Skeletal muscle tissue (tissue), 4 donors: ENCODE results near the gene TMEM63C. TPM values are rescaled to one million over a fixed set of nuclear protein-coding genes. Genes with fewer than 3 reads are reported as not detected.

ENCODE experiments used
- H3K27ac ChIP-seq: one replicate; pipeline ENCODE4 v1.7.0; 2013; ENCODE audit warnings: mild to moderate bottlenecking, low read depth, low read length, inconsistent platforms
- H3K27me3 ChIP-seq, 3 donors: one replicate each; pipeline ENCODE4 v1.7.0; 2013; ENCODE audit warnings: low read length in 3 of 3; ENCODE audit not compliant: control insufficient read depth in 3 of 3, insufficient read depth in 3 of 3
- H3K36me3 ChIP-seq, 3 donors: one replicate each; pipeline ENCODE4 v1.7.0; 2013; ENCODE audit warnings: low read length in 3 of 3; ENCODE audit not compliant: control insufficient read depth in 3 of 3, insufficient read depth in 3 of 3
- H3K4me1 ChIP-seq, 3 donors: one replicate each; pipeline ENCODE4 v1.7.0; 2013; ENCODE audit warnings: low read length in 3 of 3, mild to moderate bottlenecking in 3 of 3; ENCODE audit not compliant: control insufficient read depth in 3 of 3, insufficient read depth in 3 of 3
- H3K4me3 ChIP-seq, 3 donors: one replicate each; pipeline ENCODE4 v1.7.0; 2013; ENCODE audit warnings: low read length in 3 of 3
- H3K9ac ChIP-seq, 3 donors: one replicate each; pipeline ENCODE4 v1.7.0; 2013; ENCODE audit warnings: low read length in 3 of 3, mild to moderate bottlenecking in 3 of 3, moderate library complexity in 2 of 3, low read depth in 1 of 3
- H3K9me3 ChIP-seq, 3 donors: one replicate each; pipeline ENCODE4 v1.7.0; 2013; ENCODE audit warnings: low read length in 3 of 3; ENCODE audit not compliant: control insufficient read depth in 3 of 3
- total RNA-seq: library from RNA; depleted of rRNA; stranded (reverse); fragments of >200 nt; gene quantifications from one replicate; pipeline ENCODE4 v1.2.3, GENCODE V29; 2014
- donor health status: Osteomylitis.

Gene TMEM63C
- total RNA-seq, 1 donor from 2014 or later, result 3.1 TPM

- Histone ChIP-seq H3K4me3 (no peak overlapping the region), H3K27me3 (peaks cover 5 to 22% (median 7%) of the 10 kb centered on the region in 3 donors), H3K36me3 (no peaks in the 10 kb centered on the region), H3K9me3 (no peaks in the 10 kb centered on the region), H3K4me1 (no peaks in the 10 kb centered on the region), H3K27ac (no peak overlapping the region), H3K9ac (no peak overlapping the region)
Observed at GRCh38 chr14:77194706-77195105, 13.1 kb downstream of the TMEM63C start.

- no peak overlapping the region for H3K27ac ChIP-seq
- peaks cover 5 to 33% (median 13%) of the 10 kb centered on the region in 3 donors for H3K27me3 ChIP-seq
- no peaks in the 10 kb centered on the region for H3K36me3 ChIP-seq
- no peaks in the 10 kb centered on the region for H3K4me1 ChIP-seq
- H3K9ac ChIP-seq, result no peak overlapping the region
- H3K9me3 ChIP-seq, result no peaks in the 10 kb centered on the region
- H3K4me3 ChIP-seq, result no peak overlapping the region
Observed at GRCh38 chr14:77195766-77196165, 14.2 kb downstream of the TMEM63C start.

GRCh38 chr14:77197988-77198387, 16.4 kb downstream of the TMEM63C start:
- no peak overlapping the region for H3K4me3 ChIP-seq
- no peaks in the 10 kb centered on the region for H3K36me3 ChIP-seq
- no peaks in the 10 kb centered on the region for H3K4me1 ChIP-seq
- no peak overlapping the region for H3K27ac ChIP-seq
- no peak overlapping the region for H3K9ac ChIP-seq
- no peaks in the 10 kb centered on the region for H3K9me3 ChIP-seq
- H3K27me3 ChIP-seq, result peaks cover 5 to 48% (median 29%) of the 10 kb centered on the region in 3 donors

GRCh38 chr14:77198561-77198960, 17.0 kb downstream of the TMEM63C start:
- Histone ChIP-seq H3K27me3 (peaks cover 5 to 45% (median 29%) of the 10 kb centered on the region in 3 donors), H3K4me1 (no peaks in the 10 kb centered on the region), H3K4me3 (no peak overlapping the region), H3K9ac (no peak overlapping the region), H3K27ac (no peak overlapping the region), H3K36me3 (no peaks in the 10 kb centered on the region), H3K9me3 (no peaks in the 10 kb centered on the region)

DNA sequence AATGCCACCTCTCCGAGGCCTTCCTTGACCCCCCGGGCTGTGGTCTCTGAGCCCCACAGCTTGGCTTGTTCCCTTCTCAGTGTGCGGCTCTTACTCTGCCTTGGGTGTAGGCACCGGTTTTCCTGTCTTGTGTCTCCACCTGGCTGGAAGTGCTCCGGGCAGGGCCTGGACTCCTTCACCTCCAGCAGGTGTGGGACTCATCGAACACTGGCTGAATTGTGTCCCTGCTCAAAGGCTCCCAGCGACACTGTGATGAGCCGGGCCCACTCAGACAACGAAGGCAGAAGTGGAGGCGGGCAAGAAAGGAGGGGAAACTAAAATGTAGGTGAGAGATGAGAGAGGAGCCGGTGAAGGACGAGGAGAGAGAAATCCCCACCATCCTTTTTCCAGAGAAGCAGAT, 18.0 kb downstream of the TMEM63C start:
- H3K4me1 ChIP-seq, result no peaks in the 10 kb centered on the region
- no peak overlapping the region for H3K27ac ChIP-seq
- no peak overlapping the region for H3K9ac ChIP-seq
- peaks cover 5 to 45% (median 29%) of the 10 kb centered on the region in 3 donors for H3K27me3 ChIP-seq
- no peaks in the 10 kb centered on the region for H3K36me3 ChIP-seq
- H3K4me3 ChIP-seq, result no peak overlapping the region
- no peaks in the 10 kb centered on the region for H3K9me3 ChIP-seq

DNA sequence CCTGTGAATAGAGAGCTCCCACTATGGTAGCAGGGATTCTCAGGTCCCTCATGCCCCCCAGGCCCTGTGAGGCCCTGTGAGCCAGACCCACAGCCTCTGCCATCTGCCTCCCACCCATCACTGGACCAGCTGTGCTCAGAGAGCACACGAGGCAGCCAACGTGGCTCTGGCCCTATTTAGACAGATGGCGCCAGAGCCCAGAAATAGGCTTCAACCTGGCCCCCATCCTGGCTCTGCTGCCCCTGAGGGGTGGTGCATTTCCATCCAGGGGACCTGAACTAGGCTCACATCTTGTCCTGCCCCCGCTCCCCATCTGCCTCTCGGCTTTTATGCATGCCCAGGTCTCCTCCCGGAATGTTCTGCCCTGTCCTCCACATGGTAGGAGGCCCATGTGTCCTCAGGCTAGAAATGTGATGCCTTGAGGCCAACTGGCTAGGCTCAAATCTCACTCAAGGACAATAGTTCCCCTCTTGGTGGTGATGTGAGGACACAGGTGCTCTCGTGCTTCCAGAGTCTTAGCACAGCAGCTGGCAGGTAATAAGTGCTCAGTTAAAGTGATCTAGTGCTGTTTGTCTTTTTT, 18.9 kb downstream of the TMEM63C start:
- no peak overlapping the region for H3K9ac ChIP-seq
- no peak overlapping the region for H3K27ac ChIP-seq
- peaks cover 5 to 42% (median 36%) of the 10 kb centered on the region in 3 donors for H3K27me3 ChIP-seq
- no peaks in the 10 kb centered on the region for H3K4me1 ChIP-seq
- no peaks in the 10 kb centered on the region for H3K36me3 ChIP-seq
- H3K4me3 ChIP-seq, result no peak overlapping the region
- H3K9me3 ChIP-seq, result no peaks in the 10 kb centered on the region

GRCh38 chr14:77201696-77202095, 20.1 kb downstream of the TMEM63C start:
- no peak overlapping the region for H3K9ac ChIP-seq
- peaks cover 5 to 40% (median 33%) of the 10 kb centered on the region in 3 donors for H3K27me3 ChIP-seq
- no peaks in the 10 kb centered on the region for H3K4me1 ChIP-seq
- no peak overlapping the region for H3K4me3 ChIP-seq
- no peaks in the 10 kb centered on the region for H3K9me3 ChIP-seq
- no peak overlapping the region for H3K27ac ChIP-seq
- H3K36me3 ChIP-seq, result no peaks in the 10 kb centered on the region

DNA sequence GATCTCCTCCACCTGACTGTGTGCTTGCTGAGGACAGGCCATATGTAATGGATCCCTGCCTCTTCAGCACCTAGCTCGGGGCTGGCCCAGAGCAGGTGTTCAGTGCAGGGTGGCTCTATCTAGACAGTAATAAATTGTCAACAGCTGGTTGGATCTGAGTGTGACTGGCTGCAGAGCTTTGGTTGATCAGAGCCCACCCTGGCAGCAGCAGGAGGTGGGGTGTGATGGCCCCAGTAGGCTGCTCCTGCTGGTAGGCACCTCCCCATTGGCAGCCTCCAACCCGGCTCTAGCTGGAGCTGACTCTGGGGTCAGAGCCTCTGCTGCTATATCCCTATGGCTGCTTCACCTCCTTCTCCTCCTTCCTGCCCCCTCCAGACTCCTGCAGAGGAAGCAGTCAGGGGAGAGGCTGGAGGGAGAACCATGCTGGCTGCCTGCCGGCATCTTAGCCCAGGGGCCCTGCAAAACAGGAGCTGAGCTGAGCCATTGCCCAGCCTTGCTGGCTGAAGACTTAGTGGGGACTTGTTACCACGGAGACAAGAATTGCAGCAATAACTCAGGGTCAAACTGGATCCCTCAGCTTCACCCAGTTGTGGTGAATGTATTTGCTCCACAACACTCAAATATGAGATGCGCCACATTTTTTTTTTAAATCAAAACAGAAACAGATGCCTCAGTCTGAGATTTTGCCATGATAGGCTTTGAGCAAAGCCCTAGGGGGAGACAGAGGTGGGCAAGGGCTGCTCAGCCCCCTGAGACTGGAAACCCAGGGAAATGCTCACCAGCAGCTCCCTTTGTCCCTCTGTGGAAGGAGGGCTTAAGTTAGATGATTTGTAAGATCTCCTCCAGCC, 22.2 kb downstream of the TMEM63C start:
- no peak overlapping the region for H3K9ac ChIP-seq
- H3K4me3 ChIP-seq, result no peak overlapping the region
- H3K27ac ChIP-seq, result no peak overlapping the region
- H3K9me3 ChIP-seq, result no peaks in the 10 kb centered on the region
- peaks cover 0 to 37% (median 33%) of the 10 kb centered on the region in 3 donors for H3K27me3 ChIP-seq
- no peaks in the 10 kb centered on the region for H3K36me3 ChIP-seq
- no peaks in the 10 kb centered on the region for H3K4me1 ChIP-seq

- Histone ChIP-seq H3K27me3 (peaks cover 0 to 34% (median 31%) of the 10 kb centered on the region in 3 donors), H3K36me3 (no peaks in the 10 kb centered on the region), H3K9ac (no peak overlapping the region), H3K27ac (no peak overlapping the region), H3K9me3 (no peaks in the 10 kb centered on the region), H3K4me1 (no peaks in the 10 kb centered on the region), H3K4me3 (no peak overlapping the region)
Observed at GRCh38 chr14:77204459-77204771, 22.8 kb downstream of the TMEM63C start.

- Histone ChIP-seq H3K9me3 (no peaks in the 10 kb centered on the region), H3K27ac (no peak overlapping the region), H3K9ac (no peak overlapping the region), H3K4me3 (no peak overlapping the region), H3K36me3 (no peaks in the 10 kb centered on the region), H3K4me1 (no peaks in the 10 kb centered on the region), H3K27me3 (peaks cover 0 to 29% (median 28%) of the 10 kb centered on the region in 3 donors)
Observed at GRCh38 chr14:77204907-77205306, 23.3 kb downstream of the TMEM63C start.
